NCI-H2081 (cell line): ENCODE data around the gene BNIP5.

ENCODE experiments used
- DNase-seq, 2 experiments: peaks; one replicate each; lab custom pipeline; 2025; lab: John Stamatoyannopoulos, UW

Gene BNIP5

GRCh38 chr6:36336779-36337241 lies at the start of gene BNIP5:
BNIP5 (minus strand) TSS chr6:36336888; CDS start chr6:36330690, 6,198 bp downstream.
- no peak for DNase-seq

- no peak for DNase-seq
Observed at GRCh38 chr6:36384095-36384494, 47.4 kb upstream of the BNIP5 start.

DNA sequence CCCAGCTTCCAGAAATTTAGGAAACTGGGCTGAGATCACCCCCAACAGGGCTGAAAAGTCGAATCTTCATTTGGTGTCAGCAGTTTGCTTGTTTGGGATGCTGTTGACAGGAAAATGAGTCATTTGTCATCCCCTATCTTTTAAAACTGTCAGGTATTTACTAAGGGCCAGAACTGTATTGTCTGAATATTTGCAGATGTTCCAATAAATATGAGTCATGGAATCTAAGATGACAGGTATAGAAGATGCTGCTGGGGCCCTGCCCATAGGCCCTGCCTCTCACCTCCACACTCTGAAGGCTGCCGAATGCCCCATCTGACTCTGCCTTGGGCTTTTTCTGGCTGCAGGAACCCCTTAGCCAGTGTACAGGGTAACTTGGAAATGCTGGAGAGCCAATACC lies 46.9 kb upstream of the BNIP5 start:
- no peak for DNase-seq

DNA sequence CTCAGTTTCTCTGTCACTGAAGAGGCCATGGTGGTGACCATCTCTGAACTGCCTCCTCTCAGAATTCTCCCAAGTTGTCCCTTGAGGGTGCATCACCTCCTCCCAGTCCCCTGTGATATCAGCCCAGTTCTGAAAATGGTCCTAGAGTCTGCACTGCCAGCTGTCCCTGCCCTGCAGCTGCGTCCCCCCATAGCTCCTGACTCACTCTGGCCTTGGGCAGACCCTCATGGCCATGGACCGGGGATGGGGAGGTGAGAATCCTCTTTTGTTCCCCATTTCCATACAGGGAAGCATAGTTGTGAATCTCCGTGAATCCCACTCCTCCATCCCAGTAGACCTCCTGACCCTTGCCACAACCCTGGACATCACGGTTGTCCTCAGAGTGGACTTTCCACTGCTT lies 46.3 kb upstream of the BNIP5 start:
- DNase-seq: no peak

- DNase-seq: no peak
Observed at GRCh38 chr6:36381502-36382389, 45.1 kb upstream of the BNIP5 start.

DNA sequence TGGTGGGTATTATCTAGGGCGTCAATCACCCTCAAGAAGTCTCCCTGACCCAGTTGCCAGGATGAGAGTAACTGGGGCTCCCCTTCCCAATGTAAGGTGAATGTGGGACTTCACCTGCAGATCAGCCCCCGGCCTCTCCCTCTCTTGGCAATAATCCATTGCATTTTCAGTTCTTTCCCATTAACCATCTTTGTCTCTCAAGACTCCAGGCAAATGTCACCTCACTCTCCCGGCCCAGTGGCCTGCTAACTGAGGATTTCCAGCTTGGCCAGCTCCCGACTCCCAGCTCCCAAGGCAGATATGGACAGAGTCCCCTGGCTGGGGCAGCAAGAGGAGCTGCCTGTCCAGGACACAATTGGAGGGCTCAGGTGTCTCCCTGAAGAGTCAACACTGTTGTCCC lies 43.5 kb upstream of the BNIP5 start:
- no peak for DNase-seq

DNA sequence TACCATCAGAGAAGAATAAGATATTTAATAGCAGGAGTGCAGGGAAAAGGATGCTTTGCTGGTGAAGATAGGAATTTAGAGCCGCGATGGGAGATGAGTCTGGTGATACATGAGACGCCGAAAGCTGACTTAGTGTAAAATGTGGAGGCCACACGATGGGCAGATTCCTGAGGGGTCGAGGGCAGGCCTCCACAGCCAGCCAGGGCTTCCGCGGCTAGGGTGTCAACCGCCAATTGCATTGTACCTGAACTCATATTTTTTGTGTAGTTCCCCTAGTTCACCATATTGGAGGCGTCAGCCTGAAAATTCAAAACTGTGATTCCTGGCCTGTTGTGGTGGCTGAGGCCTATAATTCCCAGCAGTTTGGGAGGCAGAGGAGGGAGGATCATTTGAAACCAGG lies 42.2 kb upstream of the BNIP5 start:
- DNase-seq: no peak

GRCh38 chr6:36378243-36378920 lies 41.7 kb upstream of the BNIP5 start:
- DNase-seq: no peak

- no peak for DNase-seq
Observed at GRCh38 chr6:36377594-36377993, 40.9 kb upstream of the BNIP5 start.

- DNase-seq: no peak
Observed at GRCh38 chr6:36376742-36377141, 40.1 kb upstream of the BNIP5 start.

DNA sequence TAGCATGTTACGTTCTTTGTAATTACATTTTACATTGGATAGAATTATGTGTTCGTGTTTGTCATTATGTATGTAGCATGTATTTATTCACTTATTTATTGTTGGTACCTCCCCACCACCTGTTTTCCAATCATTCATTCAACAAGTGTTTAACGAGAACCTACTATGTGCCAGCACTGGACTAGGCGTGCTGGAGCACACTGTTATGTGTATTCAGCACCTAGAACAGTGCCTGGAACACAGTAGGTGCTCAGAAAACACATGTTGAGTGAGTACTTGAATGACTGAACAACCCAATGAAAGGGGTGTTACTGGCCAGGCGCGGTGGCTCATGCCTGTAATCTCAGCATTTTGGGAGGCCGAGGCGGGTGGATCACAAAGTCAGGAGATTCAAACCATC lies 39.5 kb upstream of the BNIP5 start:
- DNase-seq: no peak

DNA sequence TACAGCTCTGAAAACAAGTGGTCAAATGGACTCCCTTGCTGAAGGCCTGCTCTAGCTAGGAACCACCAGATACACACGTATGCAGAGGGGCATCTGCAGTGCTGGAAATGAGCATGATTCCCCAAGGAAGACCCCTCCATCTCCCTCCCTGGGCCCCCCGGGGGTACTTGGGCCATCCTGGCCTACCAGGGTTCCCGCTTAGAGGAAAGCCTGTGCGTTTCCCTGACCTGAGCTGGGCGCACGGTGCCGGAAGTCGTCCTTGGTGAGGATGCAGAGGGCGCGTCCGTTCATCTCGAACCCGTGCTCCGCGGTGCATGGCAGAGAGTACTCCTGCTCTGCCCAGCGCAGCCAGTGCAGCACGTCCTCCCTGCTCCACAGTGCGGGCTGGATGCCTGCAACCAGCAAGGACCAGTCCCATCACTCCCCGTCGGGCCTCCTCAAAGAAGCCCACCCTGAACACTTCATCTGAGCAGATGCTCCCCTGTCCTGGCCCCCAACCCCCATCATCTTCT lies 39.0 kb upstream of the BNIP5 start:
- DNase-seq: no peak

DNA sequence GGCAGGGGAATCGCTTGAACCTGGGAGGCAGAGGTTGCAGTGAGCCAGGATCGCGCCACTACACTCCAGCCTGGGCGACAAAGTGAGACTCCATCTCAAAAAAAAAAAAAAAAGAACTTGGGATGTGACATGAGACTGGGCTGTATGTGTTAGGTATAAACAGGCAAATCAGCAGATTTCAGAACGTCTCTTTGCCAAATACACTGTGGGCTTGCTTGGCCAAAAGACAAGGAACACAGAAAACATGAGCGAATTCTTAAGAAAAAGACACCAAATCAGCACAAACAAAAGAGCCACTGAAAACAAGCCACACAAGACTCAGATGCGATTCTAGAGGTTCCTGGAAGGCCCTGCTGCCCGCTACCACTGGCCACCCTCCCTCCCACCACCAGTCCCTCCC lies 38.3 kb upstream of the BNIP5 start:
- DNase-seq: no peak

DNA sequence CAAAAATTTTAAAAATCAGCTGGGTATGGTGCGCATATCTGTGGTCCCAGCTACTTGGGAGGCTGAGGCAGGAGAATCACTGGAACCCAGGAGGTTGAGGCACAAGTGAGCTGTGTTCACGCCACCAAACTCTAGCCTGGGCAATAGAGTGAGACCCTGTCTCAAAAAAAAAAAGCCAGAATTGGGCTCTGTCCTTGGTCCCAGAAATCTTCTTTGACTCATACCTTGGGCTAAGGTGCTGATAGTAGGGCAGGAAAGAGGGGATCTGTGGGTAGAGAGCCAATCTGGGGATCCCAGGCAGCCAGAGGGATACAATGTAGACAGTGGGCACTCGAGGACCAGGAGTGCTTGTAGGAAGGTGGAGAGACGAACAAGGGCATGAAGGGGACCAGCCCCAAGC lies 37.5 kb upstream of the BNIP5 start:
- DNase-seq: no peak

DNA sequence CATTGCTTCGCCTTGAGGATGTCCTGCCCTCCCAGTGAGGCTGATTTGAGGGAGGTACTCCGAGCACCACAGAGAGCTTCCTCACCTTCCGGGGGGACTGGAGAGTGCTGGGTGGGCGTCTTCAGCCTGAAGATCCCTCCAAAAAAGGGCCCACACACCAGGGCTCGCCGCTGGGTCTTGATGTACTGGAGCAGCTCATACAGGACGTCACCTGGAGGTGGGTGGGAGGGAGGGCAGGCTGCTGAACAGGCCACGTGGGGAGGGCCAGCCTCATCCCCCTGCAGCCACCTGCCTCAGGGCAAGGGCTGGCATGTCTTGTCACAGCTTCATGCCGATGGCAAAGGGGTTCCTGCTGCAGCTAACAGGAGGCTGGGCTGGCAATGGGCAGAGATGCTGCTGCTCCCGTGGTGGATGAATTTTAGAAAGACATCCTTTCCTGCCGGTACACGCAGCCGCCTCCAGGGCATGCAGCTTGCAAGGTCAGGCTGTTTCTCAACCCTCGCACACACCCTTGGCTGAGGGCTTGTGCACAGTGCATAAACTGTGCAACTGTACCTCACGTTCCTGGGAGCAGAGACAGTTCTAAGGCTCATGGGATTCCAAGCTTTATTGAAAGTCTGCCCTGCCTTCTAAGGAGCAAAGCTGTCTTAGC lies 36.8 kb upstream of the BNIP5 start:
- DNase-seq: no peak

DNA sequence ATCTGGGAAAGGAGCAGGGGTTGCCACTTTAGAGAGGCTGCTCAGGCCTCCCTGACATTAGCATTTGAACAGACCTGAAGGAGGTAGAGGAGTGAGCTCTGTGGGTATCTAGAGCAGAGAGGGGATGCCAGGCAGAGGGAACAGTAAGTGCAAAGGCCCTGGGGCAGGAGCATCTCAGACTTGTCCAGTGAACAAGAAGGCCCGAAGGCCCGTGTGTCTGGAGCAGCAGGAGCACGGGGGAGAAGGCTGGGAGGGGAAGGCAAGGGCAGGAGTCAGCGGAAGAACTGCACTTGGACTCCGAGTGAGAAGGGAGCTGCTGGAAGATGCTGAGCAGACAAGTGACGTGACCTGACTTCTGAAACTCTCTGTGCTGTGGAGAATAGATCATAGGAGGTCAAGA lies 35.4 kb upstream of the BNIP5 start:
- DNase-seq: no peak

GRCh38 chr6:36371211-36371610 lies 34.5 kb upstream of the BNIP5 start:
- no peak for DNase-seq

- no peak for DNase-seq
Observed at GRCh38 chr6:36370638-36371037, 34.0 kb upstream of the BNIP5 start.

GRCh38 chr6:36368921-36369865 lies 32.5 kb upstream of the BNIP5 start:
- peak; percentile 59 to 83 for DNase-seq

DNA sequence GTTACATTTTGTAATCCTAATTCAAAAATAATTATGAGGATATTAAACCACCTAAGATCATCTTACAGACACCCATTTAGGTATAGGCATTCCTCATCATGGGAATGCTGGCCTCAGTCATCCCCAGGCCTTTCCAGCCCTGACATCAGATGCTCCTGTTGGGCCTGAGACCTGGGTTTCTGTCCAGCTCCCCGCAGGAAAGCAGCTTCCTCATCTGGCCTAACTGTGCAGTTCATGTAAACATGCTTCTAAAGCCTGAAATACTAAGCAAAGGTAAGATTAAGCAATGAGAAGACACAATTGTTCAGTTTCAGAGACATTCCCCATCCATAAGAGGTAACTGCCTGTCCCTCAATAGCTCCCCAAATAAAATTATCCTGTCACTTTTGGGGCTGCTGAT lies 31.7 kb upstream of the BNIP5 start:
- DNase-seq: no peak

DNA sequence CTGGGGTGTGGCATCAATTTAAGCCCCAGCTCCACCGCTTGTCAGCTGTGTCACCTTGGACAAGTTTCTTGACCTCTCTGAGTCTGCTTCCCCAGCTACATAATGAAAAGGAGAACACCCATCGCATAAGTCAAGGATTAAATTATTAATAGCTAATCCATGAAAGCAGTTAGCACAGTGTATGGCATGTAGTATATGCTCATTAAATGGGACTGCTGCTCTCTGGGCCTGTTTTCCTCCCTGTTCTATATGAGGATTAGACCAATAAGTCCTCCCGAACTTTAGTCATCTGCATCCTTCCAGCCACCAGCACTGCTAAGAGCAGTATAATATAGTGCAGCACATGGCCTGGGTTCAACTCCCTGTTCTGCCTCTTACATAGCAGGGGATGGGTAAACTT lies 31.1 kb upstream of the BNIP5 start:
- no peak for DNase-seq
